COLO668 (cell line): ENCODE measurements around the gene C7orf25.
A peak's percentile ranks its signal among the peaks of the same experiment; 100 is the strongest.

ENCODE experiments used
- DNase-seq: peaks from one replicate; lab custom pipeline; 2025; ENCODE audit not compliant: unreplicated experiment; lab: John Stamatoyannopoulos, UW

Gene C7orf25

DNA sequence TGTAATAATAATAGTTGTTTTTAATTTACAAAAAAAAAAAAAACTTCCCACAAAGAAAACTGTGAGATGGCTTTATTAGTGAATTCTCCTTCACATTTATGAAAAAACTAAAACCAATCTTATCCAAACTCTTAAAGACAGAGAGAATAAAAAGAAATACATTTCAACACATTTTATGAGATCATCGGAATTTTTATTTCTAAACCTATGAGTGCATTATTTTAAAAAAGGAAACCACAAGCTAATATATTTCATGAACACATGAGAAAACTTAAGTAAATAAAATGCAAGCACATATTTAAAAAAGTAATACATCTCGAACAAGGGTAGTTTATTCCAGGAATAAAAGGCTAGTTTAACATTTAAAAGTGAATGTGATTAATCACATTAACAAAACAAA is 31.5 kb downstream of the C7orf25 start:
- no peak for DNase-seq

DNA sequence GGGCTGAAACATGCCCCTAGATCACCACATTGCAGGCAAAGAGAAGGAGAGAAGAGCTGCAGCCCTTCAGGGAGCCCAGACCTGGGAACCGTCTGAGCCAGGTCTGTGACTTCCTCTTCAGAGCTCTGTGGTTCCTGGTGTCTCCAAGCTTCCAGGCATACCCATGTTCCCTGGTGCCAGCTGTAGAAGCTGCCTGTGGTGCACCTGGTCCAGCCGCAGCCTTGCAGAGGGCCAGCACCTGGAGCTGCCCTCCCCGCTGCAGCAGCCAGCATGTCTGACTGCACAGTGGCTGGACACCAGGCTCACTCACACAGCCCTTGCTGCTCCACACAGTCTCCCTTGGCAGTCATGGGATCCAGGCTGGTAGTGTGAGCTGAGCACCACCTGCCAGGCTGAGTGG is 33.6 kb downstream of the C7orf25 start:
- DNase-seq = no peak

GRCh38 chr7:42877862-42878261 is 34.0 kb downstream of the C7orf25 start:
- no peak for DNase-seq

DNA sequence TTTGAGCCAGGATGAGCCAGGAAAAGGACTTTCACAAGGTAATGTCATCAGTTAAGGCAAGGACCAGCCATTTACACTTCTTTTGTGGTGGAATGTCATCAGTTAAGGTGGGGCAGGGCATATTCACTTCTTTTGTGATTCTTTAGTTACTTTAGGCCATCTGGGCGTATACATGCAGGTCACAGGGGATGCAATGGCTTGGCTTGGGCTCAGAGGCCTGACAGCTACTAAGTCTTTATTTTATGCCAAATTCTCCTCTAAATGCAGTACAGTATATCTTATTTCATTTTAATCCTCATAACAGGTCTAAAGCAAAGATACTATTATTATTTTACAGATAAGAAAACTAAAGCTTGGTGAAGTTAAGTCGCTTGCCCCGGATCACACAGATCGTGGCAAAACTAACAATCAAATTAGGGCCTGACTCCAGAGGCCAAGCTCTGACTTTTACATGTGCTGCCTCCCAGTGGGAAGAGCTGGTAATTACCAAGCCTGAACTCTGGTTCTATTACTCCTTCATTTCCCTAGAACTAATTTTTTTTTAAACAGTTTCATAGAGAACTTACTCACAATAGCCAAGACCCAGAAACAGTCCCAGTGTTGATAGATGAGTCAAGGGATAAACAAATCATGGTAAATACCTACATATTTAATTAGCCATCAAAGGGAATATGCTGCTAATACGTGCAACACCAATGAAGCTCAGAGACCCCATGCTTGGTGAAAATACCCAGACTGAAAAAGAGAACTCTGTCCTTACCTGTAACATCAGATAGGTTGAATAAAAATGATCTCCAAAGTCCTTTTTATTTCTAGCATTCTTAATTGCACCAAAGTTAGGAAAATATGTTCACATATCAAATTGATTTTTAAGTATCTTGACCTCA is 35.4 kb downstream of the C7orf25 start:
- peak; percentile 49 for DNase-seq

DNA sequence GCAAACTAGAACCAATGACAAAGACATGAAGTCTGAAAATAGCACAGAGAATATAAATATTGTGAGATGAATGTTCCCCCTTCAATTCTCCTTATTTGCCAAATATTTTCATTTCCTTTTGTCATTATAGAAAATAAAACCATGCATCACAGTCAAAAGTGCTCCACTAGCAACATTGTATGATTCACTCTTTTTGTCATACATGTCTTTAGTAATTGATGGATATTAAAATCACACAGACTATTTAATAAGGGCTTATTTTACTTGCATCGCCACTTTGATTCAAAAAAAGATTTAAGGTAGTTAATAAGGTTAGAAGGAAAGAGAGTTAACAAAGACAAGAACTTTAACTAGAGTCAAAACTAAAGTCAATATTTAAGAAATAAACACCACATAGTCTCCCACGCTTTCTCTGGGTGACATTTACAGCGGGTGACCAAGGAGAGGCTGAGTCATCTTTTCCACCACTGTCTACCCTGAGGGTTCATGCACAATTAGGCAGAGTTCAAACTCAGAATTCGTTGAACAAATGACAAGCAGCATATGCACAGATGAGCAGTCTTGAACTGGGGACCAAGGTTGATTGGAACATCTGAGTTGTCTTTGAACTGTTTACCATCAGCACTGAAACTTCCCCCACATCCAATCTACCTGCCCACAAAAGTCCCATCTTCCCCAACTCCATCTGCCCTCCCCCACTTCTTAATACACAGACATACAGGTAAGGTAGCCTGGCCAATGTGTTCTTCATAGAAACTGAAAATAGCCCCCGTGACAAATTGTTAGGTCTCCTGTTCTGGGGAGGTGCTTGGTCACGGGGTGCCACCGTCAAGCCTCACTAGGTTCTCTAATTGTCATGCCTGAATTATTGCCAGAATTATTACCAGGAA is 42.5 kb downstream of the C7orf25 start:
- DNase-seq = no peak

GRCh38 chr7:42868480-42868879 is 43.4 kb downstream of the C7orf25 start:
- DNase-seq = no peak
